DOHH2 (cell line): ENCODE results near the gene SUPT3H.

Source experiments
- H3F3A ChIP-seq: fragments of 200-600 bp; sonication (generic), shearing (Covaris generic); 2 replicates; pipeline ENCODE4 v1.6.0; 2016; ENCODE audit warnings: antibody characterized with exemption, mild to moderate bottlenecking; ENCODE audit not compliant: control insufficient read depth, insufficient read depth
- H3K27ac ChIP-seq: fragments of 200-600 bp; sonication (generic); 2 replicates; pipeline ENCODE4 v1.5.1; 2014; ENCODE audit warnings: low read depth, mild to moderate bottlenecking, low read length, moderate library complexity
- H3K27me3 ChIP-seq: fragments of 200-600 bp; sonication (generic); 2 replicates; pipeline ENCODE4 v1.6.1; 2014; ENCODE audit warnings: mild to moderate bottlenecking, low read length, mixed read lengths; ENCODE audit not compliant: control insufficient read depth
- H3K36me3 ChIP-seq: fragments of 200-600 bp; sonication (generic); 2 replicates; pipeline ENCODE4 v1.6.1; 2014; ENCODE audit warnings: mild to moderate bottlenecking, low read length, moderate library complexity, mixed read lengths; ENCODE audit not compliant: control insufficient read depth
- H3K4me1 ChIP-seq: fragments of 200-600 bp; sonication (generic); 2 replicates; pipeline ENCODE4 v1.6.1; 2014; ENCODE audit warnings: mild to moderate bottlenecking, low read length, mixed read lengths; ENCODE audit not compliant: control insufficient read depth
- H3K4me2 ChIP-seq: fragments of 200-600 bp; sonication (generic); 2 replicates; pipeline ENCODE4 v1.6.0; 2014; ENCODE audit warnings: mild to moderate bottlenecking, low read length, moderate library complexity
- H3K4me3 ChIP-seq: fragments of 200-600 bp; sonication (generic); 2 replicates; pipeline ENCODE4 v1.5.1; 2014; ENCODE audit warnings: mild to moderate bottlenecking, low read length, mixed read lengths
- H3K79me2 ChIP-seq: fragments of 200-600 bp; sonication (generic); 2 replicates; pipeline ENCODE4 v1.6.1; 2014; ENCODE audit warnings: mild to moderate bottlenecking, low read length, mixed read lengths; ENCODE audit not compliant: control insufficient read depth
- H3K9me2 ChIP-seq: fragments of 200-600 bp; sonication (generic); replicated peaks from 2 replicates; pipeline ENCODE4 v1.6.1; 2014; ENCODE audit warnings: mild to moderate bottlenecking, low read length, mixed read lengths; ENCODE audit not compliant: control insufficient read depth
- H3K9me3 ChIP-seq: fragments of 200-600 bp; sonication (generic); 2 replicates; pipeline ENCODE4 v1.6.1; 2014; ENCODE audit warnings: antibody characterized with exemption, low read length, mixed read lengths; ENCODE audit not compliant: control insufficient read depth, insufficient read depth
- H4K20me1 ChIP-seq: fragments of 200-600 bp; sonication (generic); 2 replicates; pipeline ENCODE4 v1.6.0; 2014; ENCODE audit warnings: low read depth, mild to moderate bottlenecking, antibody characterized with exemption, low read length, moderate library complexity; ENCODE audit not compliant: control insufficient read depth, insufficient read depth
- EZH2phosphoT487 ChIP-seq: fragments of 200-600 bp; sonication (generic); IDR thresholded peaks from 2 replicates; pipeline ENCODE4 v1.6.1; 2017; ENCODE audit warnings: borderline replicate concordance, mild to moderate bottlenecking, antibody characterized with exemption, low read length, moderate library complexity, mixed read lengths
- TF ChIP-seq, protein P1 (sequence below): fragments of 200-600 bp; sonication (generic); IDR thresholded peaks from one replicate; pipeline ENCODE4 v1.5.1; 2014; ENCODE audit warnings: antibody characterized with exemption, mild to moderate bottlenecking, low read depth, low read length; ENCODE audit not compliant: poor library complexity, severe bottlenecking

Gene SUPT3H

GRCh38 chr6:45003961-45004360 lies 373.8 kb downstream of the SUPT3H start:
- no peak for TF ChIP-seq EZH2phosphoT487
- TF ChIP-seq, protein P1, sequence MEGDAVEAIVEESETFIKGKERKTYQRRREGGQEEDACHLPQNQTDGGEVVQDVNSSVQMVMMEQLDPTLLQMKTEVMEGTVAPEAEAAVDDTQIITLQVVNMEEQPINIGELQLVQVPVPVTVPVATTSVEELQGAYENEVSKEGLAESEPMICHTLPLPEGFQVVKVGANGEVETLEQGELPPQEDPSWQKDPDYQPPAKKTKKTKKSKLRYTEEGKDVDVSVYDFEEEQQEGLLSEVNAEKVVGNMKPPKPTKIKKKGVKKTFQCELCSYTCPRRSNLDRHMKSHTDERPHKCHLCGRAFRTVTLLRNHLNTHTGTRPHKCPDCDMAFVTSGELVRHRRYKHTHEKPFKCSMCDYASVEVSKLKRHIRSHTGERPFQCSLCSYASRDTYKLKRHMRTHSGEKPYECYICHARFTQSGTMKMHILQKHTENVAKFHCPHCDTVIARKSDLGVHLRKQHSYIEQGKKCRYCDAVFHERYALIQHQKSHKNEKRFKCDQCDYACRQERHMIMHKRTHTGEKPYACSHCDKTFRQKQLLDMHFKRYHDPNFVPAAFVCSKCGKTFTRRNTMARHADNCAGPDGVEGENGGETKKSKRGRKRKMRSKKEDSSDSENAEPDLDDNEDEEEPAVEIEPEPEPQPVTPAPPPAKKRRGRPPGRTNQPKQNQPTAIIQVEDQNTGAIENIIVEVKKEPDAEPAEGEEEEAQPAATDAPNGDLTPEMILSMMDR, result no peak
- H3K79me2 ChIP-seq, result no peaks in the 10 kb centered on the region

DNA sequence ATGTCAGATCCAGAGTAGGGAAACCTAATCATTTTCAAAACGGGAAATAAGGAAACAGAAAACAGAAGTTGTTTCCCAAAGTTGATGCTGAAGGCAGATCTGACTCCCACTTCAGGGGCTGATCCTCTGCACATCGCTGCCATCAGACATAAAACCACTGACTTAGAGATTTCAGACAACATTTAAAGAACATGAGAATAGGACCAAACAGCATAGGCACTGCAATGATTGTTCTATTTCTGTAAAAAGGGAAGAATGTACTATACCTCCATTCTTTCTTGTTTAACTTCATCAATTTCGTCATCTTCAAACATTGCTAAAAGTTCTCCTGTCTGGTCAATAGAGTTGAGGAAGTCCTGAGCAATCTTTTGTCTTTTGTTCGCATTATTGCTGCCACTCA lies 374.3 kb downstream of the SUPT3H start:
- no peaks in the 10 kb centered on the region for H3K79me2 ChIP-seq
- H3F3A ChIP-seq, result no peaks in the 10 kb centered on the region
- H3K36me3 ChIP-seq, result no peaks in the 10 kb centered on the region
- no peaks in the 10 kb centered on the region for H4K20me1 ChIP-seq
- H3K9me3 ChIP-seq, result no peaks in the 10 kb centered on the region
- H3K9me2 ChIP-seq, result no peaks in the 10 kb centered on the region
- no peak for TF ChIP-seq EZH2phosphoT487
- TF ChIP-seq, protein P1, result no peak
- H3K4me2 ChIP-seq, result no peak overlapping the region
- no peak overlapping the region for H3K4me3 ChIP-seq
- H3K4me1 ChIP-seq, result no peaks in the 10 kb centered on the region
- no peak overlapping the region for H3K27ac ChIP-seq
- H3K27me3 ChIP-seq, result no peaks in the 10 kb centered on the region

More at GRCh38 chr6:45003961-45004360, 373.8 kb downstream of the SUPT3H start:
- Histone ChIP-seq H3K4me3 (no peak overlapping the region), H3F3A (no peaks in the 10 kb centered on the region), H3K9me2 (no peaks in the 10 kb centered on the region), H3K27ac (no peak overlapping the region), H3K36me3 (no peaks in the 10 kb centered on the region), H3K9me3 (no peaks in the 10 kb centered on the region), H3K27me3 (no peaks in the 10 kb centered on the region), H3K4me2 (no peak overlapping the region), H3K4me1 (no peaks in the 10 kb centered on the region), H4K20me1 (no peaks in the 10 kb centered on the region)

- no peak overlapping the region for H3K27ac ChIP-seq
- H3K4me2 ChIP-seq, result no peak overlapping the region
Measured at GRCh38 chr6:45002390-45003105, 375.2 kb downstream of the SUPT3H start.

More at GRCh38 chr6:45002390-45003105, 375.2 kb downstream of the SUPT3H start:
- Histone ChIP-seq H3K9me3 (no peaks in the 10 kb centered on the region), H3K4me1 (no peaks in the 10 kb centered on the region), H3K4me3 (no peak overlapping the region), H4K20me1 (no peaks in the 10 kb centered on the region), H3K36me3 (no peaks in the 10 kb centered on the region), H3K9me2 (no peaks in the 10 kb centered on the region), H3K27me3 (no peaks in the 10 kb centered on the region), H3F3A (no peaks in the 10 kb centered on the region), H3K79me2 (no peaks in the 10 kb centered on the region)
- TF ChIP-seq, protein P1, result no peak
- no peak for TF ChIP-seq EZH2phosphoT487
